ENCODE results near the gene ACLY. TPM values are rescaled to one million over a fixed set of nuclear protein-coding genes. Genes with fewer than 3 reads are reported as not detected.
A peak's percentile ranks its signal among the peaks of the same experiment; 100 is the strongest.

ACLY gene
- total RNA-seq, 2 experiments from 2014 or later = 142 to 153 TPM

GRCh38 chr17:41915020-41915419 is 3.7 kb downstream of the ACLY start:
- DNase-seq = no peak
- Mint-ChIP-seq H3K4me3 (no peak overlapping the region), H3K27ac (no peak overlapping the region), H3K4me1 (peaks cover 32% of the 10 kb centered on the region), H3K27me3 (no peaks in the 10 kb centered on the region), H3K36me3 (peaks cover 5% of the 10 kb centered on the region), H3K9me3 (no peaks in the 10 kb centered on the region)
- POLR2A ChIA-PET = interaction anchor here (0.9 kb wide), 1 partner anchor 15 kb away, joined by 3 read pairs; no protein-coding TSS in a partner anchor
- ATAC-seq (ENCODE audit: low read depth) = no peak

- Mint-ChIP-seq H3K9me3 (no peaks in the 10 kb centered on the region), H3K27ac (no peak overlapping the region), H3K4me1 (peaks cover 31% of the 10 kb centered on the region), H3K27me3 (no peaks in the 10 kb centered on the region), H3K4me3 (no peak overlapping the region), H3K36me3 (peaks cover 5% of the 10 kb centered on the region)
- DNase-seq (no peak), ATAC-seq (ENCODE audit: low read depth) (no peak)
- POLR2A ChIA-PET = interaction anchor here (1.2 kb wide), 1 partner anchor 19 kb away, joined by 4 read pairs; no protein-coding TSS in a partner anchor
Measured at GRCh38 chr17:41914358-41914766, 4.4 kb downstream of the ACLY start.

GRCh38 chr17:41913798-41914197 is 5.0 kb downstream of the ACLY start:
- no peaks in the 10 kb centered on the region for H3K27me3 Mint-ChIP-seq
- H3K4me3 Mint-ChIP-seq = no peak overlapping the region
- DNase-seq (no peak), ATAC-seq (ENCODE audit: low read depth) (no peak)
- H3K27ac Mint-ChIP-seq = no peak overlapping the region
- H3K36me3 Mint-ChIP-seq = peaks cover 5% of the 10 kb centered on the region
- POLR2A ChIA-PET = interaction anchor here (1.2 kb wide), 1 partner anchor 19 kb away, joined by 4 read pairs; no protein-coding TSS in a partner anchor
- peaks cover 31% of the 10 kb centered on the region for H3K4me1 Mint-ChIP-seq
- H3K9me3 Mint-ChIP-seq = no peaks in the 10 kb centered on the region

GRCh38 chr17:41912925-41913324 is 5.8 kb downstream of the ACLY start:
- no peak overlapping the region for H3K4me3 Mint-ChIP-seq
- peaks cover 7% of the 10 kb centered on the region for H3K36me3 Mint-ChIP-seq

GRCh38 chr17:41910701-41911391 is 7.9 kb downstream of the ACLY start:
- Mint-ChIP-seq H3K4me1 (peaks cover 19% of the 10 kb centered on the region), H3K4me3 (no peak overlapping the region), H3K27ac (no peak overlapping the region), H3K27me3 (no peaks in the 10 kb centered on the region), H3K9me3 (no peaks in the 10 kb centered on the region), H3K36me3 (peaks cover 9% of the 10 kb centered on the region)
- POLR2A ChIA-PET = interaction anchor here (1.0 kb wide), 1 partner anchor 8 kb away, joined by 3 read pairs; the partner anchor contains the start of gene ACLY
- no peak for DNase-seq
- ATAC-seq (ENCODE audit: low read depth) = no peak

More at GRCh38 chr17:41912925-41913324, 5.8 kb downstream of the ACLY start:
- Mint-ChIP-seq H3K27me3 (no peaks in the 10 kb centered on the region), H3K27ac (no peak overlapping the region), H3K4me1 (peaks cover 31% of the 10 kb centered on the region), H3K9me3 (no peaks in the 10 kb centered on the region)
- DNase-seq (no peak), ATAC-seq (ENCODE audit: low read depth) (no peak)
- POLR2A ChIA-PET = no interaction called here

GRCh38 chr17:41909088-41909487 is 9.7 kb downstream of the ACLY start:
- no peak overlapping the region for H3K27ac Mint-ChIP-seq
- ATAC-seq (ENCODE audit: low read depth) = no peak
- H3K36me3 Mint-ChIP-seq = peaks cover 6% of the 10 kb centered on the region
- H3K4me1 Mint-ChIP-seq = peaks cover 8% of the 10 kb centered on the region
- H3K27me3 Mint-ChIP-seq = no peaks in the 10 kb centered on the region
- DNase-seq = no peak
- no peak overlapping the region for H3K4me3 Mint-ChIP-seq
- no peaks in the 10 kb centered on the region for H3K9me3 Mint-ChIP-seq
- POLR2A ChIA-PET = interaction anchor here (1.4 kb wide), 1 partner anchor 24 kb away, joined by 4 read pairs; no protein-coding TSS in a partner anchor

GRCh38 chr17:41907633-41908539 is 10.9 kb downstream of the ACLY start:
- peaks cover 9% of the 10 kb centered on the region for H3K36me3 Mint-ChIP-seq
- no peaks in the 10 kb centered on the region for H3K27me3 Mint-ChIP-seq
- H3K4me1 Mint-ChIP-seq = peaks cover 3% of the 10 kb centered on the region
- ATAC-seq (ENCODE audit: low read depth) (no peak), DNase-seq (no peak)
- POLR2A ChIA-PET = interaction anchor here (0.6 to 1.4 kb wide), 2 partner anchors 25 to 58 kb away, joined by 3 to 4 read pairs; no protein-coding TSS in a partner anchor
- no peaks in the 10 kb centered on the region for H3K9me3 Mint-ChIP-seq
- H3K27ac Mint-ChIP-seq = no peak overlapping the region
- H3K4me3 Mint-ChIP-seq = no peak overlapping the region

GRCh38 chr17:41907185-41907556 is 11.6 kb downstream of the ACLY start:
- ATAC-seq (ENCODE audit: low read depth) (no peak), DNase-seq (no peak)
- Mint-ChIP-seq H3K9me3 (no peaks in the 10 kb centered on the region), H3K27me3 (no peaks in the 10 kb centered on the region), H3K4me1 (no peaks in the 10 kb centered on the region), H3K4me3 (no peak overlapping the region), H3K36me3 (peaks cover 10% of the 10 kb centered on the region), H3K27ac (no peak overlapping the region)
- POLR2A ChIA-PET = interaction anchor here (0.6 kb wide), 1 partner anchor 58 kb away, joined by 3 read pairs; no protein-coding TSS in a partner anchor

GRCh38 chr17:41906465-41907184 is 12.1 kb downstream of the ACLY start:
- no peak for ATAC-seq (ENCODE audit: low read depth)
- Mint-ChIP-seq H3K9me3 (no peaks in the 10 kb centered on the region), H3K27me3 (no peaks in the 10 kb centered on the region), H3K4me1 (no peaks in the 10 kb centered on the region), H3K27ac (no peak overlapping the region), H3K4me3 (no peak overlapping the region), H3K36me3 (peaks cover 14% of the 10 kb centered on the region)
- POLR2A ChIA-PET = no interaction called here
- no peak for DNase-seq

- ATAC-seq (ENCODE audit: low read depth) (no peak), DNase-seq (no peak)
- H3K27me3 Mint-ChIP-seq = no peaks in the 10 kb centered on the region
- H3K27ac Mint-ChIP-seq = no peak overlapping the region
- H3K4me1 Mint-ChIP-seq = no peaks in the 10 kb centered on the region
- no peaks in the 10 kb centered on the region for H3K9me3 Mint-ChIP-seq
- no peak overlapping the region for H3K4me3 Mint-ChIP-seq
- POLR2A ChIA-PET = no interaction called here
- H3K36me3 Mint-ChIP-seq = peaks cover 22% of the 10 kb centered on the region
Measured at GRCh38 chr17:41905172-41905571, 13.6 kb downstream of the ACLY start.

- DNase-seq (no peak), ATAC-seq (ENCODE audit: low read depth) (no peak)
- Mint-ChIP-seq H3K9me3 (no peaks in the 10 kb centered on the region), H3K4me1 (no peaks in the 10 kb centered on the region), H3K27ac (no peak overlapping the region), H3K4me3 (no peak overlapping the region), H3K36me3 (peaks cover 25% of the 10 kb centered on the region), H3K27me3 (no peaks in the 10 kb centered on the region)
- POLR2A ChIA-PET = no interaction called here
Measured at GRCh38 chr17:41904242-41904841, 14.4 kb downstream of the ACLY start.

GRCh38 chr17:41901646-41902045 is 17.1 kb downstream of the ACLY start:
- POLR2A ChIA-PET = no interaction called here
- Mint-ChIP-seq H3K9me3 (no peaks in the 10 kb centered on the region), H3K36me3 (peaks cover 23% of the 10 kb centered on the region), H3K4me3 (no peak overlapping the region), H3K4me1 (no peaks in the 10 kb centered on the region), H3K27me3 (no peaks in the 10 kb centered on the region), H3K27ac (peak overlapping the region; percentile 6)
- no peak for DNase-seq
- no peak for ATAC-seq (ENCODE audit: low read depth)

- no peaks in the 10 kb centered on the region for H3K27me3 Mint-ChIP-seq
- POLR2A ChIA-PET = no interaction called here
- DNase-seq (no peak), ATAC-seq (ENCODE audit: low read depth) (no peak)
- H3K36me3 Mint-ChIP-seq = peaks cover 30% of the 10 kb centered on the region
- no peak overlapping the region for H3K4me3 Mint-ChIP-seq
- H3K4me1 Mint-ChIP-seq = no peaks in the 10 kb centered on the region
- H3K27ac Mint-ChIP-seq = no peak overlapping the region
- H3K9me3 Mint-ChIP-seq = no peaks in the 10 kb centered on the region
Measured at GRCh38 chr17:41896726-41897125, 22.0 kb downstream of the ACLY start.

Data from activated naive CD8-positive, alpha-beta T cell treated with anti-CD3 and anti-CD28 coated beads, Interleukin-2, amount 10 ng/mL, durations not matched to agents 7 days and 5 days (primary cell).